Measurements from ENCODE around the gene TXNRD1.
"Not testable (repeated sequence)": the region's sequence is repeated elsewhere in the genome, so short reads cannot be mapped to it uniquely, and the experiment has no call there.

Gene TXNRD1

GRCh38 chr12:104172570-104172947 is 43.0 kb upstream of the TXNRD1 start:
- DNase-seq (ENCODE audit: low read depth in 2 of 2), result no peak
- no peak for TF ChIP-seq CTCF (IDR thresholded peaks at IDR 0.05; ENCODE audit: low read depth, low read length)
- H3K4me3 ChIP-seq (replicated peaks in 1 of 2; ENCODE audit: low read depth in 2 of 2, low read length in 2 of 2), result no peak overlapping the region

- DNase-seq (ENCODE audit: low read depth in 2 of 2); H3K4me3 ChIP-seq (replicated peaks in 1 of 2; ENCODE audit: low read depth in 2 of 2, low read length in 2 of 2): not testable (repeated sequence)
Observed at GRCh38 chr12:104173804-104174203, 41.8 kb upstream of the TXNRD1 start.

- no peak overlapping the region for H3K4me3 ChIP-seq (replicated peaks in 1 of 2; ENCODE audit: low read depth in 2 of 2, low read length in 2 of 2)
- DNase-seq (ENCODE audit: low read depth in 2 of 2), result no peak
- TF ChIP-seq CTCF (IDR thresholded peaks at IDR 0.05; ENCODE audit: low read depth, low read length), result no peak
Observed at GRCh38 chr12:104175726-104176247, 39.8 kb upstream of the TXNRD1 start.

- no peak overlapping the region for H3K4me3 ChIP-seq (replicated peaks in 1 of 2; ENCODE audit: low read depth in 2 of 2, low read length in 2 of 2)
- no peak for TF ChIP-seq CTCF (IDR thresholded peaks at IDR 0.05; ENCODE audit: low read depth, low read length)
- DNase-seq (ENCODE audit: low read depth in 2 of 2), result no peak
Observed at GRCh38 chr12:104177336-104177662, 38.3 kb upstream of the TXNRD1 start.

- H3K4me3 ChIP-seq (replicated peaks in 1 of 2; ENCODE audit: low read depth in 2 of 2, low read length in 2 of 2), result no peak overlapping the region
- peak; percentile 98 to 100 for DNase-seq (ENCODE audit: low read depth in 2 of 2)
- peak; percentile 28 for TF ChIP-seq CTCF (IDR thresholded peaks at IDR 0.05; ENCODE audit: low read depth, low read length)
Observed at GRCh38 chr12:104177663-104178501, 37.7 kb upstream of the TXNRD1 start.

GRCh38 chr12:104180374-104180773 is 35.2 kb upstream of the TXNRD1 start:
- peak in 1 of 2 donors; percentile 29 for DNase-seq (ENCODE audit: low read depth in 2 of 2)
- no peak for TF ChIP-seq CTCF (IDR thresholded peaks at IDR 0.05; ENCODE audit: low read depth, low read length)

GRCh38 chr12:104181313-104181712 is 34.3 kb upstream of the TXNRD1 start:
- TF ChIP-seq CTCF (IDR thresholded peaks at IDR 0.05; ENCODE audit: low read depth, low read length), result no peak
- peak; percentile 36 to 74 for DNase-seq (ENCODE audit: low read depth in 2 of 2)

More at GRCh38 chr12:104180374-104180773, 35.2 kb upstream of the TXNRD1 start:
- no peak overlapping the region for H3K4me3 ChIP-seq (replicated peaks in 1 of 2; ENCODE audit: low read depth in 2 of 2, low read length in 2 of 2)

More at GRCh38 chr12:104181313-104181712, 34.3 kb upstream of the TXNRD1 start:
- no peak overlapping the region for H3K4me3 ChIP-seq (replicated peaks in 1 of 2; ENCODE audit: low read depth in 2 of 2, low read length in 2 of 2)

All from cardiac fibroblast (primary cell).